GM20431 (cell line): ENCODE measurements around the gene C17orf114.
"Not testable (repeated sequence)": the region's sequence is repeated elsewhere in the genome, so short reads cannot be mapped to it uniquely, and the experiment has no call there.

Experiments used
- in situ Hi-C: fragments of 300-500 bp; cut with MseI, MboI; formaldehyde crosslinking; loops from one replicate; pipeline ENCODE4 v1.15.0; 2020; ENCODE audit warnings: low sequenced_read_pairs; ENCODE audit not compliant: unreplicated experiment

Gene C17orf114

DNA sequence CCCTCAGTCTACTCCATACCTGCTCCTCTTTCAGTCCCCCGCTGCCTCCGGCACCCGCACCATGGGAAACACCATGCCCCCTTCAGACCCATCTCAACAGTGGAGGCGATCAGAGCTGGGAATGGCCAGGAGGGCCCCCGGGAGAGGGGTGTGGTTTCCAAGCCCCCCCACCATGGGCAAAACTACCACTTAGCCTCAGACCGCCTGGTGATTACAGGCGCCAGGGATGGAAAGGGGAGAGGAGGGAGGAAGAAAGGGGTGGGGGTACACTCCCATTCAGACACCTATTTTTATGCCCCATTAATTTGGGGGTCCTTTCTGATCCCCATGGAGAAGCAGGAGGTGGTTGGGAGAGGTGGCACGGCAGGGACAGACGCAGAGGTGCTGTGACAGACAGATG, at the start of gene C17orf114:
TSS of gene C17orf114 (minus strand) at position 101 of the 400 bp plus-strand sequence.
- in situ Hi-C loops: no loop called here

DNA sequence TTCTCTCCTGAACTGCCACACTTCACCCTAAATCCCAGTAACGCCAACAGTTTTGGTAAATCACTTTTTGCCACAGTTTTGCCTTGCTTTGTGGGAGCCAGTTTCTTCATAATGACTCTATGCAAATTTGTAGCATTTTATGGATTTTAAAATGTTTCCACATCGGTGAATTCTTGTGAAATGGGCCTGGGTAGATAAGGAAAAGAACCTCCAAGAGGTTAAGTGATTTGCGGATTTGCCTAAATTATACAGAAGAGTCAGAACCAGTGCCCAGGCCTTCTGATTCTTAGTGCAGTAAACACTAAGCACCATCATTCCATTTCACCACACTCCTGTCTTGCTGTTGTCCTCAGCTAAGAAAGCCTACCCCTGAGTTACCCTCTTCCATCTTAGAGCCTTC, 49.0 kb upstream of the C17orf114 start:
- in situ Hi-C loops: no loop called here

DNA sequence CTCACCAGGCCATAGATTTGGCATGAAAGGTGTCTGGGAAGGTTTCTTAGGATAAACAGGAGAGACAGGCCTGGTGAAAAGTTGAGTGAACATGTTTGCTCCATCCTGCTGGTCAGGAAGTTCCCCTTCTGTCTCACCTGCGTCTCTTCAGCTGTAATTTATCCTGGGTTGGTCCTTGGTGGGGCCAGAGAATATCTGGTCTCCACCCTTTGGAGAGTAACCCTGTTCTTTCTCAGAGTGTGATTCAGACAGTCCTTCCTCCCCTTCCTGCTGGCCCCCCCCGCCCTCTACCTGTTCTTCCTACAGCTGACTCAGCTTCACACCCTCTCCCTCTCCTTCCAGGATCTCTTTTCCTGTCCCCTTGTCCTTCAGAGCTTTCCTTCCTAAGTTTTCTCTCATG, 48.1 kb upstream of the C17orf114 start:
- in situ Hi-C loops: no loop called here

DNA sequence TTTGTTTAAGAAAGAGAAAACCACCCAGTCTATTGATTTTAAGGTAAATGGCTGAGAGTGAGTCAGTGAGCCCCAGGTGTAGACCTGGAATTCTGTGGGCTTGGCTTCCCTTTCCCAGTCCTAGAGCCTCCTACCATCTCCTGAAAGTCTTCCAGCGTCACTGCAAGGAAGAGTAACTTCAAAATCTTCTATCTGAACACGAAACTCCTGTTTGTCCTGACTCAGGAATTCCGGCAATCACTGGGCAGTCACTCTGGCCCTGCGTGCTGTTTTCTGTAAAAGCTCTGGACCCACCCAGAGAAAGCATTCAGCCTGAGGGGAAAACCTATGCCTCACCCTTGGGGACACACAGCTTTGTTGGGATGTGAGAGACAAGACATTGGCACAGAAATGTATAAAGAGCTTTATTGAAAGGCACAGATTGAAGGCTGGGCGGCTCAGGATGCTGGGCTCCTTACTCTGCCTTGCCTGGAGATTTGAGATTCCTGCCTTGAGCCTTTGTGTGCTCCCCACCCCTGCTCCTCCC, 46.9 kb upstream of the C17orf114 start:
- in situ Hi-C loops: no loop called here

DNA sequence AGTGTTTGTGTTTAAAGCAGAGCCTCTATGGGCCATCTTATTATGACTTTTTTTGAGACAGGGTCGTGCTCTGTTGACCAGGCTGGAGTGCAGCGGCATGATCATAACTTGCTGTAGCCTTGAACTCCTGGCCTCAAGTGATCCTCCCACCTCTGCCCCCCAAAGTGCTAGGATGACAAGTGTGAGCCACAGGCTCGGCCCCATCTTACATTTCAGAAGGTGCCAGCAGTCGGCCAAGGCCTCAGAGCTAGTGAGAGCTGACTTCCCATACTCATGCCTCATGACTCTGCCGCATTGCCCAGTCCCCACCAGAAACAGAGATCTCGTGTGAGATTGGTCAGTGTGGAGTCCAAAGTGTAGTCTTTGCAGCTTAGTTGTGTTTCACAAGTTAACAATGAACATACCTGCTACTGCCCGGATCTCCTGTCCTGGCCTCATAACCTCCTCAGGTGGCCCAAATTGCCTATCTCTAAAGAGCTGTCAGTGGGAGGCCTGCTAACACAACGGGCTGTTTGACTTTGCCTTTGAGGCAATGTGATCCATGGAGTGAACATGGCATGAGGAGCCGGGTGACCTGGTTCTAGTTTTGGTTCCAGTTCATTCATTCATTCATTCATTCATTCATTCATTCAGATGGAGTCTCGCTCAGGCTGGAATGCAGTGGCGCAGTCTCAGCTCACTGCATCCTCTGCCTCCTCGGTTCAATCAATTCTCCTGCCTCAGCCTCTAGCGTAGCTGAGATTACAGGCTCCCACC, 44.7 kb upstream of the C17orf114 start:
- in situ Hi-C loops: no loop called here

DNA sequence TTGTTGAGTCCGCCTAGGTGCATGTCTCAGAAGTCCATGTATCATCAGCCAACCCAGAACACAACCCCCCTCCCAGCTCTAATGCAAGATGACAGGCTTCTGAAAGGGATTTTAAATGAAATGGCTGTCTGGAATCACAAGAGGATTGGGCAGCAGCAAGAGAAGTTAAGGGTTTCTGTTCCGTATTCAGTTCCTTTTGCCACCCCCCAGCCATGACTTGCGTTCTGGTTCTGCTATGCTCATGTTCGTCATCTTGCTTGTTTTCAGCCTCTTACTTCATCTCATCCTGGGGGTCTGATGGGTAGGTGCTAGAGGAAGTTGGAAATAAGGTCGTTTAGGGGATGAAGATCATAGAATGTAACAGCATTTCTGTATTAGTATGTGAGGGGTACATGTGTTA, 43.0 kb upstream of the C17orf114 start:
- in situ Hi-C loops: no loop called here

DNA sequence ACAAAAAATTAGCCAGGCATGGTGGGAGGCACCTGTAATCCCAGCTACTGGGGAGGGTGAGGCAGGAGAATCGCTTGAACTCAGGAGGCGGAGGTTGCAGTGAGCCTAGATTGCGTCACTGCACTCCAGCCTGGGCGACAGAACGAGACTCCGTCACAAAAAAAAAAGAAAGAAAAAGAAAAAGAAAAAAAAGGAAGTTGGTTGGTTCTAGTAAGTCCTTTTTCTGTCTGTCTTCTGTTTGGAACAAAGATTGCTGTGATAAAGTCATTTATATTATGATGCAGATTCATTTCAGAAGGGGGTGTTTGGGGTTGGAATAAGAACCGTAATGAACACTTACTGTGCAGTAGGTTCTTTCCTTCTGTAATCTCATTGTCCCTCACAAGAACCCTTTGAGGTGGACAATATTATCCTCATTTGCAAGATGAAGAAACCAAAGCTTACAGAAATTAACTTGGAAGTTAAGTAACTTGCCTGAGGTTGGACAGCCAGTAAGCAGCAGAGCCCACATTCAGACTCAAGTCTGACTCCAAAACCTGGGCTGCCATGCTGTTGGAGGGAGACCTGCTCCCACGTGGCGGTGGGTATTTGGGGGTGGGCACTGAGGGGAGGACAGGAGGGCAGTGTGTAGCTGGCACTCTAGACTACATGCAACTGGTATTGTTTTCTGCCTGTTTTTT, 41.3 kb upstream of the C17orf114 start:
- in situ Hi-C loops: no loop called here

DNA sequence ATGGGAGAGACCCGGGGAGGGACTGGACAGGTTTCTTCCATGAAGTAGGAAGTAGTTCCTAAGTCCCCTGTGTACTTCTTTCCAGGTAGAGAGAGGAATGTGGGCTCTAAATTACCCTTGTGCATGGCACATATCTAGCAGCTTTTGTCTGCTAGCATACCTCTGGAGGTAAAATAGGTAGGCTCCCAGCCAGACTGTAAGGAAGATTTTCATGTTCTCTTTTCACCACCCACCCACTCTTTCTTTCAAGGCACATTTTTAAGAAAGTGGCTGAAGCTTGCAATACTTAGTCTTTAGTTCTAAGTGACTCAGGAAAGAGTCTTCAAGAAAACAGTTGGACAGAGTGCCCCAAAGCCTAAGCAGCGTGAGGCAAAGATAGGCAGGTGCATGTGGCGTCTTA, 40.2 kb upstream of the C17orf114 start:
- in situ Hi-C loops: no loop called here

DNA sequence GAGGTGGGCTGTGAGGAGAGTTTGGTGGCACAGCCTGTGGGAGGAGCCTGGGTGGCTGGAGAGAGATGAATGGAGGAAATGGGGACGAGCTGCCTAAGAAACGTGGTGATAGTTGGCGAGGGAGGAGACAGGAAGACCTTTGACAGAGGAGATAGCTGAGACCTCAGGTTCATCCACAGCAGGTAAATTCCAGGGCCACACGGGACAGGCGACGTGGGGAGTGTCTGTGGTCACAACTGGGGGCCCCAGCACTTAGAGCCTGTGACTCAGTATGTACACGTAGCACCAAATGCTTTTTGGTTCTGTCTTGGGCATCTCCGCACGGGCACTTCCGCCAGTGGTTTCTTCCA, 38.7 kb upstream of the C17orf114 start:
- in situ Hi-C loops: no loop called here

DNA sequence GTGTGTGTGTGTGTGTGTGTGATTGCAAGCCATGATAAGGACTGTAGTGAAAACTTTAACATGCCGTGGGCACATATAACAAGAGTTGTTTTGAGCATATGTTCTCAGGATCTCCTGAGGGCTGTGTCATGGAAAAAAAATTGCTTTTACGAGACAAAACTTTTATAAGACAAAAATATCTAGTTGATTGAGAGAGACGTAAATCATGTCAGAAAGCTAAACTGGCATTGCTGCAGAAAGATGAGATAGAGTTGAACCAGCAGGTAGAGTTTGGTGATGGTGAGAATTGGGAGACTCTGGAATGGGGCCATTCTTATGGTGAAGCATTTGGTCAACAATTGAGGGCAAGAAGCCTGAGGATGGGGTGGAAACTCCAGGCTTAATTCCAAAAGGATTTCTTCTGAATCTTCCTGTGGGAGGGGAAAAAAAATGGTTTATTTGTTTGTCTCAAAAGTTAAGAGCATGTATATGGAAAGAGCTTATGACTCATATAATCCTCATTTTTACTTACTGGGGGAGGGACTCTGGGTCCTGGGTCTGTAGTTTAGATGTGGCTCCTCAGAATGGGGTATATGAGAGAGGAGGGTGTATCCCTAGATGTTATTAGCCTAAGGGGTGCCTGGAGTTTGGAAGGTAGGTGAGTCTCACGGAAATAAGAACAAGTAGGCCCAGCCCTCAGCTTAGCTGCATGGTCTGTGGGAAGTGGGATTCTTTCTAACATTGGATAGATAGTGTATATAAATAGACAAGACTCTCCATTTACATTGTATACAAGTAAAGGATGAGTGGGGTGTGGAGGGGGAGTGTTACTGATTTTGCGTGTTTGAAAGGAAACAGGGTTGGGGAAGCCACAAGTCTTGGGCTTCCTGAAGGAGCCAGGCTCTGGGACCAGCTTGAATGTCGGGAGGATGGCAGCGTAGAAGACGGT, 38.1 kb upstream of the C17orf114 start:
- in situ Hi-C loops: no loop called here

DNA sequence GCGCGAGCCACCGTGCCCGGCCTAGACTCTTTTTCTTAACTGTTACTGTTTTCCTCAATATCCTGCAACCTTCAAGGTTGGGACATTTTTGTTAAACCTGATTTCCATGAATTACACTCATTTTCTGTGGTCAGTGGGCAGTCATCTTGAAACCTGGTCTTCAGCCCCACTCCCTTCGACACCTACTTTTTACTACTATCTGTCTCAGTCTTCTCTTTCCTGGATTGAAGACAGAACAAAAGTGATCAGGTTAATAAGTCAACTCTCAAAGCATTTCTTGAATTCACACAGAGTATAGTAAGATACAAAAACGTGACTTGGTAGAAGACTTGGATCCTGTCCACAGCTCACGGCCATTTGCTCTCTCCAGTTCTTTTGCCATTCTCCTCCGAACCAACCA, 37.1 kb upstream of the C17orf114 start:
- in situ Hi-C loops: no loop called here

DNA sequence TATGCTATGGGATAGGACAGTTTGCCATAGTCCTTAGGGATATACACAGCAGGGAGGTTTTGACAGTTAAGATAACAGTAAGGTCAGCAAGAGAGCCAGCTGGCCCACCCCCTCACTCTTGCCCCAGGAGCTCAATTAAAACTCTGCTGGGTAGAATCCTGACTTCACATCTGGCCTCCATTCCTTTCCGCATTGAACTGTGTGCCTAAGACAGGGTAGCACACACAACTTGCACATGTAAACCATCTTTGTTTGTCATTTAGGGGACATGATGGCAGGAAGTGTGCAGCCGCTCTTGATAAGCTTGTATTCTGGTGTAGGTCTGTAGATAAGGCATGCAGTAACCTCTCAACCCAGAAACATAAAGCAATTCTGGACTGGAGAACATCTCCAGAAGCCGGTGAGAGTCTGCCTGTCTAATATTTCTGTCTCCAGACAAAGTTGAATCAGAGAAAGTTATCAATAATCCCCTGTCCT, 36.2 kb upstream of the C17orf114 start:
- in situ Hi-C loops: no loop called here

DNA sequence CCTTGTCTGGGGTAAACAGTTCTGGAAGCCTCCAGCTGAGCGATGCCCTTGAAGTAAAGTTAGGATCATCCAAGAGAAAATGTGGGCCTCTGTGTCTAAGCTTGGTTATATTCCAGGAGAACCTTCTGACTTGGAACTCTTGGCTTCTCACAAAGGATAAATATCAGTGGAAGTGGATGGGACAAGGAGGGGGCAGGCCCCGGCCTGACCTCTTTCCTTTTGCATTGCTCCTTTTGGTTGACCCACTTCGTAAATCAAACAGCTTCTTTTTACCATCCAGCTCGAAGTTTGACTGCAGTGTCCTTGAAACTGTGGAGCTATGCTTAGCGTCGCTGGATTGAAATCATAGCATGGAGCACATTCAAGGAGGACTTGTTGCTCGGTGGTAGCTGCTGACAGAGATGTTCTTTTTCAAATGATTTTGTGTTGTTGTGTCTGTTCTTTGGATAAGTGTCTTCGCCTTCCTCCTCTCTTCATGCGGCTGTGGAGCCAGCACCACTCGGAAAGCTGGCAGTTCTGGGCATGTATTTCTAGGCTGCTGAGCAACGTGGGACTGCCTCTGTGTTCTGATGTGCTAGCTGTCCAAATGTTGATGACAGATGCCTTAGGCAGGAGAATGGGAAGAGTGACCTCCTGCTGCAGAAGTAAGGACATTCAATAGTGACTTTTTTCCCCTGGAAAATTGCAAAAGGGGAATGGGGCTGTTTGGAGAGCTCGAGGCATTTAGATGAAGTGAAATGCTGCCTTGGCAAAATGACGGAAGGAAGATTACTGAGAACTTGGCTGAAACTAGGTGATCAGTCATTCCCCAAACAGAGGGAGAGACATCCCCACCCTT, 35.6 kb upstream of the C17orf114 start:
- in situ Hi-C loops: no loop called here

DNA sequence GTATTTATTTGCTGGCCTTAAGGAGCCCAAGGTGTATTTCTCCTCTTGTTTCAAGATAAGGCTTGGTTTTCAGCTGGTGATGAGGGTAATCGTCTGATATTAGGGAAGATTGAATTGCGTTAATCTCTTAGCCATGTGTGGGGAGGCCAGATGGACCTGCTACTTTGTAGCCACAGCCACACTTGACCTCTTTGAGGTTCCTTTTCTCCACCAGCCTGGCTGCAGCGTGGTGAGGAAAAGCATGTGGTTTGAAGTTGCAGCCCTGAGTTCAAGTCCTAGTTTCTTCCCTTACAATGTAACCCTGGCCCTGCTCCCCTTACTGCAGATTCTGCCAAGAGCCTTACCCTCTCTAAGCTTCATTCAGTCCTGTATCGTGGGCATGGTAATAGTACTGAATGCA, 34.1 kb upstream of the C17orf114 start:
- in situ Hi-C loops: no loop called here

DNA sequence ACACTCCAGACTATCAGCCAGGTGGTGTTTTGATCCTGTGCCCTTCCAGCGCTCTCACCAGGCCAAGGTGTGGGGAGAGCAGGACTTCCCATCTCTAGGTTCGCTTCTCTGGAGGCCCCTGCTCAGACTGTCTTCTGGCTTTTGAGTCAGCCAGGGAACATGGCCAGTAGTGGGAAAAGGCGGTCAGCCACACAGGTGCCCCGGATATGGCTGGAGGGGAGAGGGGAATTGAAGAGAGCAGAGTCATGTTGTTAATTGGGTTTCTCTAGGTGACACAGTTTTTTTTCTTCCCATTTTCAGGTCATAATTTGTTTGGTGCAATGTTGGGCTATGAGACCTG, 32.5 kb upstream of the C17orf114 start:
- in situ Hi-C loops: no loop called here

DNA sequence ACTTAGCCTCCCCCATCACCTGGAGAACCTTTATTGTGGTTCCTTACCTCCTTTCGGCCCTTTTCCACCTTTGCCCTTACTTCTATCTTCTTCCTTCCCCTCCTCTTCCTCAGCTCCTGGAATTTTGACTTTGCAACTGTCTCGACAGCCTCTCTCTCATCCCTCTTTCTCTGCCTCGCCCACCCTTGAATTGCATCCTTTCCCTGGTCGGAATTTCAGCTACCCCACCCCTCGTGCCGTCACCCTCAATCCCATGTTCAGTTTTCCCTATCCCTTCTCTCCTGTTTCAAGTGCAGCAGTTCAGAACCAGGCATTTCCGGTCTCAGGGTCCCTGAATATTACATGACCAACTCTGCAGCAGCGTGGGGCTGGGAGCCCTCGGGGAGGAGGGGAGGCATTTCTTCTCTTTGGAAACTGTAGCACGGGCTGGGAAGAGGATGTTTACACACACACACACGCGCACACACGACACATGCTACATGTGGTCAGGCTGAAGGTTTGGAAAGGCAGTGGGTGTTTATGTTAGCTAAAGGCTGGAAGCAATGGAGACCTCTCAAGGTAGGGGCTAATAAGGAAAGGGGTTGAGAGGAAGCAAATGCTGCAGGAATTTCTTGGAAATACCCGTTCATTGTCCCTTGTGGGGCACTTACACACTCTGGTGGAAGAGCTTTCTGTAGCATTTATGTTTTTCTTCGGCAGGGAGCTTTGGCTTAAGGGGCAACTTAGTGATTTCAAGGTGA, 32.0 kb upstream of the C17orf114 start:
- in situ Hi-C loops: no loop called here

DNA sequence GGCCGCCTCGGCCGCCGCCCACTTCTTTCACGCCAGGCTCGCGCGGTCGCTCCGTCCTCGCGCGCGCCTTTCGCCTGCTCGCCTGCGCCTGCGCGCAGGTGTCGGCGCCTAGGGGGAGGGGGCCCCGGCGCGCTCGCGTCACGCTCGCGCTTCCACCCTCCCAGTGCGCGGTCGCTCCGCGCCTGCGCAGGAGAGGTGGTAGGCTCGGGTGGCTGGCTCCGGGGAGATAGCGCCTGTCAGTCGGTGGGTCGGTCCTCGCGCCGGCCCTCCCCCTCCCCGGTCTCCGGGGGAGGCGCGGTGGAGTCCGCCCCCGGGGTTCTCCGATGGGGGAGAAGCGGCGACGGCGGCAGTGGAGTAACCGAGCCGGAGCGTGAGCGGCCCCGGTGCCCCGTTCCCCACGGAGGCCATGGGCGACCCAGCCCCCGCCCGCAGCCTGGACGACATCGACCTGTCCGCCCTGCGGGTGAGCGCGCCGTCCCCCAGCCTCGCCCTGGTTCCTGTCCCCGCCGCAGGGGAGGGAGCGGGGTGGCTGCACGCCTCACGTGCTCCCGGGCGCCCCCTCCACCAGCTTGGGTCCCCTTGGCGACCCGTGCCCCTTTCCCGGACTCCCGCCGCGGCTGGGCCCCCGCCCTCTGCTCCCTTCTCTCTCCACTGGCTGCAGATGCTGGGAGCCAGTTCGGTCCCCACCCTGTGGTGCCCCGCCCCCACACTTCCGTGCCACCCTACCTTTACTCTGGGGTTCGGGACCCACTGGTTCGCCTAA, 31.2 kb upstream of the C17orf114 start, which contains the start of gene MINK1:
TSS of gene MINK1 (plus strand) at position 163 of the 763 bp plus-strand sequence. CDS start at position 407, 244 bp downstream.
- in situ Hi-C loops: no loop called here

DNA sequence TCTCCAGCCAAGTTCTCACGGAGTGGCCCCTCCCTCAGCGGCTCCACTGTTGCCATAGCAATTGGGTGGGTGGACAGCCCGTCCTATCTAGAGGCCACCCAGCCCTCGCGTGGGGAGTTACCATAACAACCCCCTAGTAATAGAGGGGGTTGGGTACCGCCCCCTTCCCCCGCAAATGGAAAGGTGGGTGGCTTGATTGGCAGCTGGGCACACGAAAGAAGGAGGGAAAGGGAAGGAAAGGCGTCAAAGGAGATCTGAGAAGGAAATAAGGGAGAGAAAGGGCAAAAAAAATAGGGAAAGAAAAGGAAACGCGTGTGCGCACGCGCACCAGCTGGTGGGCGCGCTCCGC, 30.7 kb upstream of the C17orf114 start:
- in situ Hi-C loops: not testable (repeated sequence)
